SKM-1 (cell line): Measurements from ENCODE around the gene PEAK1.
"Not testable (repeated sequence)": the region's sequence is repeated elsewhere in the genome, so short reads cannot be mapped to it uniquely, and the experiment has no call there.

Experiments
- DNase-seq: peaks from one replicate; lab custom pipeline; 2025; ENCODE audit not compliant: unreplicated experiment; lab: John Stamatoyannopoulos, UW

PEAK1 gene

GRCh38 chr15:77421370-77421700, 1.4 kb upstream of the PEAK1 start:
- no peak for DNase-seq

- peak; percentile 91 for DNase-seq
Observed at GRCh38 chr15:77420610-77421369, 886 bp upstream of the PEAK1 start, which contains the start of gene HMG20A. Gene HMG20A (plus strand): TSS chr15:77420888. CDS start chr15:77458408, 37,520 bp downstream.

GRCh38 chr15:77418966-77419835, 703 bp downstream of the PEAK1 start:
- no peak for DNase-seq

GRCh38 chr15:77418391-77418965, 1.4 kb downstream of the PEAK1 start:
- DNase-seq: no peak

GRCh38 chr15:77417602-77418001, 2.3 kb downstream of the PEAK1 start:
- no peak for DNase-seq

GRCh38 chr15:77416954-77417353, 3.0 kb downstream of the PEAK1 start:
- DNase-seq: no peak

- no peak for DNase-seq
Observed at GRCh38 chr15:77416148-77416455, 3.8 kb downstream of the PEAK1 start.

- no peak for DNase-seq
Observed at GRCh38 chr15:77415450-77416147, 4.3 kb downstream of the PEAK1 start.

- no peak for DNase-seq
Observed at GRCh38 chr15:77414789-77415442, 5.0 kb downstream of the PEAK1 start.

- DNase-seq: no peak
Observed at GRCh38 chr15:77413699-77414349, 6.1 kb downstream of the PEAK1 start.

GRCh38 chr15:77412972-77413698, 6.8 kb downstream of the PEAK1 start:
- DNase-seq: no peak

- DNase-seq: no peak
Observed at GRCh38 chr15:77411619-77411976, 8.3 kb downstream of the PEAK1 start.

GRCh38 chr15:77410701-77411618, 8.9 kb downstream of the PEAK1 start:
- DNase-seq: no peak

- not testable (repeated sequence) for DNase-seq
Observed at GRCh38 chr15:77410157-77410500, 9.8 kb downstream of the PEAK1 start.

- DNase-seq: peak; percentile 21
Observed at GRCh38 chr15:77409259-77410156, 10.4 kb downstream of the PEAK1 start.

GRCh38 chr15:77406846-77407245, 13.1 kb downstream of the PEAK1 start:
- DNase-seq: no peak

- DNase-seq: not testable (repeated sequence)
Observed at GRCh38 chr15:77406173-77406759, 13.6 kb downstream of the PEAK1 start.
